DOHH2 (cell line): ENCODE data around the gene UBQLN4.
A peak's percentile ranks its signal among the peaks of the same experiment; 100 is the strongest.

Experiments used
- H3F3A ChIP-seq: fragments of 200-600 bp; sonication (generic), shearing (Covaris generic); 2 replicates; pipeline ENCODE4 v1.6.0; 2016; ENCODE audit warnings: antibody characterized with exemption, mild to moderate bottlenecking; ENCODE audit not compliant: control insufficient read depth, insufficient read depth
- H3K27ac ChIP-seq: fragments of 200-600 bp; sonication (generic); 2 replicates; pipeline ENCODE4 v1.5.1; 2014; ENCODE audit warnings: low read depth, mild to moderate bottlenecking, low read length, moderate library complexity
- H3K27me3 ChIP-seq: fragments of 200-600 bp; sonication (generic); 2 replicates; pipeline ENCODE4 v1.6.1; 2014; ENCODE audit warnings: mild to moderate bottlenecking, low read length, mixed read lengths; ENCODE audit not compliant: control insufficient read depth
- H3K36me3 ChIP-seq: fragments of 200-600 bp; sonication (generic); 2 replicates; pipeline ENCODE4 v1.6.1; 2014; ENCODE audit warnings: mild to moderate bottlenecking, low read length, moderate library complexity, mixed read lengths; ENCODE audit not compliant: control insufficient read depth
- H3K4me1 ChIP-seq: fragments of 200-600 bp; sonication (generic); 2 replicates; pipeline ENCODE4 v1.6.1; 2014; ENCODE audit warnings: mild to moderate bottlenecking, low read length, mixed read lengths; ENCODE audit not compliant: control insufficient read depth
- H3K4me2 ChIP-seq: fragments of 200-600 bp; sonication (generic); 2 replicates; pipeline ENCODE4 v1.6.0; 2014; ENCODE audit warnings: mild to moderate bottlenecking, low read length, moderate library complexity
- H3K4me3 ChIP-seq: fragments of 200-600 bp; sonication (generic); 2 replicates; pipeline ENCODE4 v1.5.1; 2014; ENCODE audit warnings: mild to moderate bottlenecking, low read length, mixed read lengths
- H3K79me2 ChIP-seq: fragments of 200-600 bp; sonication (generic); 2 replicates; pipeline ENCODE4 v1.6.1; 2014; ENCODE audit warnings: mild to moderate bottlenecking, low read length, mixed read lengths; ENCODE audit not compliant: control insufficient read depth
- H3K9me2 ChIP-seq: fragments of 200-600 bp; sonication (generic); replicated peaks from 2 replicates; pipeline ENCODE4 v1.6.1; 2014; ENCODE audit warnings: mild to moderate bottlenecking, low read length, mixed read lengths; ENCODE audit not compliant: control insufficient read depth
- H3K9me3 ChIP-seq: fragments of 200-600 bp; sonication (generic); 2 replicates; pipeline ENCODE4 v1.6.1; 2014; ENCODE audit warnings: antibody characterized with exemption, low read length, mixed read lengths; ENCODE audit not compliant: control insufficient read depth, insufficient read depth
- H4K20me1 ChIP-seq: fragments of 200-600 bp; sonication (generic); 2 replicates; pipeline ENCODE4 v1.6.0; 2014; ENCODE audit warnings: low read depth, mild to moderate bottlenecking, antibody characterized with exemption, low read length, moderate library complexity; ENCODE audit not compliant: control insufficient read depth, insufficient read depth
- CTCF ChIP-seq: fragments of 200-600 bp; sonication (generic); IDR thresholded peaks from one replicate; pipeline ENCODE4 v1.5.1; 2014; ENCODE audit warnings: antibody characterized with exemption, mild to moderate bottlenecking, low read depth, low read length; ENCODE audit not compliant: poor library complexity, severe bottlenecking
- EZH2phosphoT487 ChIP-seq: fragments of 200-600 bp; sonication (generic); IDR thresholded peaks from 2 replicates; pipeline ENCODE4 v1.6.1; 2017; ENCODE audit warnings: borderline replicate concordance, mild to moderate bottlenecking, antibody characterized with exemption, low read length, moderate library complexity, mixed read lengths

Gene UBQLN4

GRCh38 chr1:156026588-156026987, 27.0 kb downstream of the UBQLN4 start:
- no peaks in the 10 kb centered on the region for H3F3A ChIP-seq
- no peak overlapping the region for H3K4me3 ChIP-seq
- no peaks in the 10 kb centered on the region for H3K9me3 ChIP-seq
- H3K27ac ChIP-seq: no peak overlapping the region
- TF ChIP-seq CTCF: no peak
- TF ChIP-seq EZH2phosphoT487: no peak
- H3K79me2 ChIP-seq: no peaks in the 10 kb centered on the region
- H4K20me1 ChIP-seq: no peaks in the 10 kb centered on the region
- H3K4me1 ChIP-seq: peaks cover 8% of the 10 kb centered on the region
- H3K27me3 ChIP-seq: no peaks in the 10 kb centered on the region
- no peaks in the 10 kb centered on the region for H3K36me3 ChIP-seq
- H3K4me2 ChIP-seq: no peak overlapping the region
- no peaks in the 10 kb centered on the region for H3K9me2 ChIP-seq

GRCh38 chr1:156025876-156026275, 27.7 kb downstream of the UBQLN4 start:
- Histone ChIP-seq H3K79me2 (0 out of 2 replicates have a peak, but pooled peaks cover 3% of the 10 kb centered on the region), H3K9me2 (no peaks in the 10 kb centered on the region), H3K4me1 (peaks cover 12% of the 10 kb centered on the region), H3K36me3 (no peaks in the 10 kb centered on the region), H3F3A (no peaks in the 10 kb centered on the region), H3K4me2 (peak overlapping the region; percentile 2), H3K9me3 (no peaks in the 10 kb centered on the region), H4K20me1 (no peaks in the 10 kb centered on the region), H3K27ac (no peak overlapping the region), H3K27me3 (no peaks in the 10 kb centered on the region), H3K4me3 (no peak overlapping the region)
- TF ChIP-seq EZH2phosphoT487 (no peak), CTCF (peak; percentile 71)

- Histone ChIP-seq H3K4me3 (no peak overlapping the region), H3K9me3 (no peaks in the 10 kb centered on the region), H3K4me2 (no peak overlapping the region), H4K20me1 (no peaks in the 10 kb centered on the region), H3K36me3 (peaks cover 2% of the 10 kb centered on the region), H3K27ac (no peak overlapping the region), H3K79me2 (peaks cover 13% of the 10 kb centered on the region), H3K9me2 (no peaks in the 10 kb centered on the region), H3K4me1 (peaks cover 17% of the 10 kb centered on the region), H3F3A (no peaks in the 10 kb centered on the region), H3K27me3 (no peaks in the 10 kb centered on the region)
- TF ChIP-seq EZH2phosphoT487 (no peak), CTCF (no peak)
Observed at GRCh38 chr1:156024801-156025200, 28.8 kb downstream of the UBQLN4 start.

DNA sequence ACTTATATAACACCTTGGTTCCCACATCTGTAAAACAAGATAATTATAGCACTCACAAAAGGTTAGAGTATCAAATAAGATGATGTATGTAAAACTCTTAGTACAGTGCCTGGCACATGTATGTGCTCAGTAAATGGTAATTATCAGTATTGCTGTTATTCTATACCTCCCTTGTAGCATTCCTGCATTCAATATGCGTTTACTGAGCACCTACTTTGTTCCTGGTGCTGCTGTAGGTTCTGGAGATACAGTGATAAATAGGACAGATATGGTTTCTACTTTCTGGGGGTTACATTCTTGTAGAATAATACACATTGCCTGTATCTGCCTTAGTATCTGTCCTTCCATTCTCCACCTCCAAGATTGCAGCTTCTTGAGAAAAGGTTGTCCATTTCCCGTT, 31.6 kb downstream of the UBQLN4 start:
- H3K4me1 ChIP-seq: peaks cover 22% of the 10 kb centered on the region
- H3K4me3 ChIP-seq: no peak overlapping the region
- H3K4me2 ChIP-seq: no peak overlapping the region
- no peaks in the 10 kb centered on the region for H3K9me2 ChIP-seq
- H3K27me3 ChIP-seq: no peaks in the 10 kb centered on the region
- no peak overlapping the region for H3K27ac ChIP-seq
- no peaks in the 10 kb centered on the region for H3F3A ChIP-seq
- H3K79me2 ChIP-seq: peaks cover 31% of the 10 kb centered on the region
- no peaks in the 10 kb centered on the region for H4K20me1 ChIP-seq
- TF ChIP-seq CTCF (no peak), EZH2phosphoT487 (no peak)
- no peaks in the 10 kb centered on the region for H3K9me3 ChIP-seq
- peaks cover 28% of the 10 kb centered on the region for H3K36me3 ChIP-seq
